ENCODE data around the gene ZMYM2.

DNA sequence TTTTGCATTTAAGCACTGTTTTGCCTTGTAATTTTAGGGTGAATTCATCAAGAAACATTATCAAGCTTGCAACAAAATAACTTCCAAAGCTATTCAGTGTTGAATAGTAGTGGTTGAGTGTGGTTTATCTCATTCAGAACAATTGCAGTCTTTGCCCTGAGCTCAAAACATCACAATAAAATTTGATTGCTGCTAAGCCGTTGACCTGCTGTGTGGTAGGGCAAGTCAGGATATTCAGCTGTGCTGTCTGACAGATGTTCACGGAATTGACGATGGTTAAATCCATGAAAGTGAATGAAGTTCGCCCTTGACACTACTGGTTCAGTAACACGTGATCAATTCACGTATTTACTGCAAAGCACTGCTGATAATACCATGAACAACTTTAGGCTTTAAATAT, 135.4 kb downstream of the ZMYM2 start:
- TF ChIP-seq POLR2A (IDR thresholded peaks at IDR 0.05) (no peak), EP300 (IDR thresholded peaks at IDR 0.05) (no peak), POLR2AphosphoS5 (IDR thresholded peaks at IDR 0.05) (no peak)
- TF ChIP-seq, protein P1, sequence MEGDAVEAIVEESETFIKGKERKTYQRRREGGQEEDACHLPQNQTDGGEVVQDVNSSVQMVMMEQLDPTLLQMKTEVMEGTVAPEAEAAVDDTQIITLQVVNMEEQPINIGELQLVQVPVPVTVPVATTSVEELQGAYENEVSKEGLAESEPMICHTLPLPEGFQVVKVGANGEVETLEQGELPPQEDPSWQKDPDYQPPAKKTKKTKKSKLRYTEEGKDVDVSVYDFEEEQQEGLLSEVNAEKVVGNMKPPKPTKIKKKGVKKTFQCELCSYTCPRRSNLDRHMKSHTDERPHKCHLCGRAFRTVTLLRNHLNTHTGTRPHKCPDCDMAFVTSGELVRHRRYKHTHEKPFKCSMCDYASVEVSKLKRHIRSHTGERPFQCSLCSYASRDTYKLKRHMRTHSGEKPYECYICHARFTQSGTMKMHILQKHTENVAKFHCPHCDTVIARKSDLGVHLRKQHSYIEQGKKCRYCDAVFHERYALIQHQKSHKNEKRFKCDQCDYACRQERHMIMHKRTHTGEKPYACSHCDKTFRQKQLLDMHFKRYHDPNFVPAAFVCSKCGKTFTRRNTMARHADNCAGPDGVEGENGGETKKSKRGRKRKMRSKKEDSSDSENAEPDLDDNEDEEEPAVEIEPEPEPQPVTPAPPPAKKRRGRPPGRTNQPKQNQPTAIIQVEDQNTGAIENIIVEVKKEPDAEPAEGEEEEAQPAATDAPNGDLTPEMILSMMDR (IDR thresholded peaks at IDR 0.05), result no peak

Measured in suprapubic skin (tissue), 4 donors.